Fibroblast of lung (primary cell): Measurements from ENCODE around the gene SFT2D1. TPM values are rescaled to one million over a fixed set of nuclear protein-coding genes. Genes with fewer than 3 reads are reported as not detected.

Experiments used
- DNase-seq, 2 donors: peaks; one replicate each; pipeline versions ENCODE4 v3.0.0 to v3.0.0-alpha.2; 2010; ENCODE audit warnings: low read depth in 2 of 2
- H2AFZ ChIP-seq: 2 replicates; pipeline ENCODE4 v1.5.1; 2012; ENCODE audit warnings: low read length, control low read depth, inconsistent platforms
- H3K27ac ChIP-seq: 2 replicates; pipeline ENCODE4 v1.5.1; 2011; ENCODE audit warnings: low read length, control low read depth; ENCODE audit not compliant: insufficient read depth
- H3K27me3 ChIP-seq: 2 replicates; pipeline ENCODE4 v1.5.1; 2011; ENCODE audit warnings: mild to moderate bottlenecking, low read length; ENCODE audit not compliant: control insufficient read depth, insufficient read depth
- H3K36me3 ChIP-seq: 2 replicates; pipeline ENCODE4 v1.5.1; 2011; ENCODE audit warnings: low read length; ENCODE audit not compliant: control insufficient read depth, insufficient read depth
- H3K4me1 ChIP-seq: 2 replicates; pipeline ENCODE4 v1.5.1; 2011; ENCODE audit warnings: low read length; ENCODE audit not compliant: control insufficient read depth, insufficient read depth; ENCODE audit errors: extremely low read depth
- H3K4me2 ChIP-seq: 2 replicates; pipeline ENCODE4 v1.5.1; 2011; ENCODE audit warnings: low read length, control low read depth; ENCODE audit not compliant: insufficient read depth; ENCODE audit errors: extremely low read depth
- H3K4me3 ChIP-seq, 4 experiments: fragments of 200-600 bp in 1 of 4; sonication (generic) in 1 of 4; replicated peaks in 1 of 4; 2 replicates each; pipeline ENCODE4 v1.5.1; 2011 to 2016; ENCODE audit warnings: low read length in 4 of 4, low read depth in 3 of 4, mild to moderate bottlenecking in 3 of 4, control low read depth in 2 of 4, inconsistent platforms in 1 of 4, mixed read lengths in 1 of 4; ENCODE audit not compliant: insufficient read depth in 1 of 4; ENCODE audit errors: control extremely low read depth in 1 of 4
- H3K79me2 ChIP-seq: 2 replicates; pipeline ENCODE4 v1.5.1; 2012; ENCODE audit warnings: mild to moderate bottlenecking, low read length, inconsistent platforms; ENCODE audit not compliant: control insufficient read depth, insufficient read depth
- H3K9ac ChIP-seq: 2 replicates; pipeline ENCODE4 v1.5.1; 2011; ENCODE audit warnings: mild to moderate bottlenecking, low read length, control low read depth; ENCODE audit not compliant: insufficient read depth
- H3K9me3 ChIP-seq: 2 replicates; pipeline ENCODE4 v1.5.1; 2012; ENCODE audit warnings: low read depth, low read length; ENCODE audit not compliant: control insufficient read depth, insufficient read depth
- H4K20me1 ChIP-seq: 2 replicates; pipeline ENCODE4 v1.5.1; 2011; ENCODE audit warnings: low read length; ENCODE audit not compliant: control insufficient read depth, insufficient read depth; ENCODE audit errors: extremely low read depth
- EZH2 ChIP-seq: IDR thresholded peaks from 2 replicates; pipeline ENCODE4 v1.5.1; 2012; ENCODE audit warnings: low read length, control low read depth, mild to moderate bottlenecking; ENCODE audit errors: missing control alignments
- polyA plus RNA-seq, 2 donors: library from polyadenylated mRNA; depleted of rRNA in 1 of 2; stranded (reverse) in 1 of 2; unstranded in 1 of 2; fragments of >200 nt; gene quantifications; 2 replicates each; pipeline ENCODE4 v1.2.1, GENCODE V29; 2011 to 2012; ENCODE audit warnings: missing spikeins in 1 of 2
- total RNA-seq: library from RNA; depleted of rRNA; stranded (reverse); fragments of >200 nt; gene quantifications from 2 replicates; pipeline ENCODE4 v1.2.1, GENCODE V29; 2014
- TF ChIP-seq, protein P1 (sequence below), 2 donors: IDR thresholded peaks in 1 of 2; conservative IDR thresholded peaks in 1 of 2; 1 replicate in 1 of 2; 2 replicates in 1 of 2; pipeline ENCODE4 v1.5.1; 2011 to 2012; ENCODE audit warnings: low read length in 2 of 2, control low read depth in 1 of 2, inconsistent platforms in 1 of 2, low read depth in 1 of 2, mild to moderate bottlenecking in 1 of 2

SFT2D1 gene
- total and polyA plus RNA-seq, 2 donors (not counting 1 experiment from before 2014, with no cell fraction given): 34.8 to 86.0 TPM

DNA sequence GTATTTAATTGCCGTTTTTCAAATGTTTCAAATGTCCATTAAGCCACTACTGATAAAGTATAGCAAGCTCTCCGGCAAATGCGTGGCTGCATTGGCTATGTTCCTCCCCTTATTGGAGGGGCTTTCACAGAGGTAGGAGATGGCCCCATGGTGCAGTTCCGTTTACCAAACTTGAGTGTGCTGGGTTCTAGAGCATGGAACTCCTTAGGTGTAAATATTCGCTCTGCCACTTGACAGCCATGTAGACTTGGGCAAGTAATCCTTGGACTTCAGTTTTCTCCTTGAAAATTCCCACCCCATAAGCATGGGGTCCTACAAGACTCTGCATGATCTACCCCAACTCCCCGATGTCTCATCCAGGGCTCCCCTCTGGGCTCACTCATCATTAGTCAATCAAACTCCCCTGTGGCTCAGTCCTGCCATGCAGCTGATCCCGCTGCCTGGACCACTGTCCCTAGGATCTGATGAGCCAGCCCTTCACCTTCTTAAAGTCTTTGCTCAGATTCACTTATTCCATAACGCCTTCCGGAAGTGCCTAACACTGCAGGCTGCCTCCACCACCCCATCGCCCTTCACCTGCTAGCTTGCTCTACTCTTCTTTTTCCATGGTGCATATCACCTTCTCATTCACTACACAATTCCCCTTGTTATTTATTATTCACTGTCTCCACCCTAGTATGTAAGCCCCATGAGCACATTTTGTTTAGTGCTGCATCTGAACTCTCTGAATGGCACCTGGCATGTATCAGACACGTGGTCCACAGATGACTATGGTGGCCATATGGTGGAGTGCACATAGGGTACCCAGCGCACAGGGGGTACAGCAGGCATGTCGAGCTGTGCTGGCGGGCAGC, 52.9 kb downstream of the SFT2D1 start:
- Histone ChIP-seq H3K4me2 (no peak overlapping the region), H3K79me2 (no peaks in the 10 kb centered on the region), H2AFZ (no peak overlapping the region), H3K9ac (no peak overlapping the region), H4K20me1 (no peaks in the 10 kb centered on the region), H3K9me3 (no peaks in the 10 kb centered on the region), H3K27ac (no peak overlapping the region), H3K27me3 (no peaks in the 10 kb centered on the region), H3K4me1 (no peaks in the 10 kb centered on the region), H3K36me3 (no peaks in the 10 kb centered on the region), H3K4me3 (no peak overlapping the region)
- TF ChIP-seq, protein P1, sequence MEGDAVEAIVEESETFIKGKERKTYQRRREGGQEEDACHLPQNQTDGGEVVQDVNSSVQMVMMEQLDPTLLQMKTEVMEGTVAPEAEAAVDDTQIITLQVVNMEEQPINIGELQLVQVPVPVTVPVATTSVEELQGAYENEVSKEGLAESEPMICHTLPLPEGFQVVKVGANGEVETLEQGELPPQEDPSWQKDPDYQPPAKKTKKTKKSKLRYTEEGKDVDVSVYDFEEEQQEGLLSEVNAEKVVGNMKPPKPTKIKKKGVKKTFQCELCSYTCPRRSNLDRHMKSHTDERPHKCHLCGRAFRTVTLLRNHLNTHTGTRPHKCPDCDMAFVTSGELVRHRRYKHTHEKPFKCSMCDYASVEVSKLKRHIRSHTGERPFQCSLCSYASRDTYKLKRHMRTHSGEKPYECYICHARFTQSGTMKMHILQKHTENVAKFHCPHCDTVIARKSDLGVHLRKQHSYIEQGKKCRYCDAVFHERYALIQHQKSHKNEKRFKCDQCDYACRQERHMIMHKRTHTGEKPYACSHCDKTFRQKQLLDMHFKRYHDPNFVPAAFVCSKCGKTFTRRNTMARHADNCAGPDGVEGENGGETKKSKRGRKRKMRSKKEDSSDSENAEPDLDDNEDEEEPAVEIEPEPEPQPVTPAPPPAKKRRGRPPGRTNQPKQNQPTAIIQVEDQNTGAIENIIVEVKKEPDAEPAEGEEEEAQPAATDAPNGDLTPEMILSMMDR (conservative IDR thresholded peaks at IDR 0.05 in 1 of 2, IDR thresholded peaks at IDR 0.05 in 1 of 2; ENCODE audit: low read depth in 1 of 2, low read length in 2 of 2): no peak
- TF ChIP-seq EZH2: no peak
- no peak for DNase-seq

GRCh38 chr6:166286839-166287271, 55.5 kb downstream of the SFT2D1 start:
- Histone ChIP-seq H3K79me2 (no peaks in the 10 kb centered on the region), H3K4me2 (no peak overlapping the region), H3K9ac (no peak overlapping the region), H3K9me3 (no peaks in the 10 kb centered on the region), H3K36me3 (no peaks in the 10 kb centered on the region), H3K27ac (no peak overlapping the region), H2AFZ (no peak overlapping the region), H4K20me1 (no peaks in the 10 kb centered on the region), H3K27me3 (no peaks in the 10 kb centered on the region), H3K4me3 (no peak overlapping the region), H3K4me1 (no peaks in the 10 kb centered on the region)
- DNase-seq: no peak
- TF ChIP-seq, protein P1 (conservative IDR thresholded peaks at IDR 0.05 in 1 of 2, IDR thresholded peaks at IDR 0.05 in 1 of 2; ENCODE audit: low read depth in 1 of 2, low read length in 2 of 2): no peak
- no peak for TF ChIP-seq EZH2

DNA sequence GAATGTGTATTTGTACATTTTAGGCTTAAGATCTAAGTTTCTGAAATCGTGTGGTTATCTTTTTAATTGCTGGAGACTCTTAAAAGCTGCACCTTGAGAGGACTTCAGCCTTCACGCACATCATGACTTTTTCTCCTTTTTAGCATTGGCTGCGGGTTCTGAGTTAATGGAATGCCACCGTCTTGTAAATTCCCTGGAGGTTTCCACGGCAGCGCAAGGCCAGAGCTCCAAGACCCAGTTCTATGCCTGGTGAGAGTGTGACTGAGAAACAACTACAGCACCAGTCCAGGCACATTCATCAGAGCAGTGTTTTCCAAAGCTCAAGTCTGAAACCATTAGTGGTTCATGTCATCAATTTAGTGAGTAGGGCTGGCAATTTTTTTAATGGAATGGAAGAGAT, 57.1 kb downstream of the SFT2D1 start:
- no peaks in the 10 kb centered on the region for H3K27me3 ChIP-seq
- H3K4me2 ChIP-seq: no peak overlapping the region
- no peaks in the 10 kb centered on the region for H3K79me2 ChIP-seq

More for the DNA sequence above, 57.1 kb downstream of the SFT2D1 start:
- no peak for DNase-seq
- H3K9ac ChIP-seq: no peak overlapping the region
- no peaks in the 10 kb centered on the region for H3K36me3 ChIP-seq
- H2AFZ ChIP-seq: no peak overlapping the region
- no peak overlapping the region for H3K27ac ChIP-seq
- TF ChIP-seq, protein P1 (conservative IDR thresholded peaks at IDR 0.05 in 1 of 2, IDR thresholded peaks at IDR 0.05 in 1 of 2; ENCODE audit: low read depth in 1 of 2, low read length in 2 of 2): no peak
- TF ChIP-seq EZH2: no peak
- no peak overlapping the region for H3K4me3 ChIP-seq
- no peaks in the 10 kb centered on the region for H3K4me1 ChIP-seq
- H4K20me1 ChIP-seq: no peaks in the 10 kb centered on the region
- no peaks in the 10 kb centered on the region for H3K9me3 ChIP-seq
